ENCODE data around the gene RSF1. TPM values are rescaled to one million over a fixed set of nuclear protein-coding genes. Genes with fewer than 3 reads are reported as not detected.
"Not testable (repeated sequence)": the region's sequence is repeated elsewhere in the genome, so short reads cannot be mapped to it uniquely, and the experiment has no call there.

The RSF1 gene
- total RNA-seq, 1 donor from 2014 or later, result 40.2 TPM

DNA sequence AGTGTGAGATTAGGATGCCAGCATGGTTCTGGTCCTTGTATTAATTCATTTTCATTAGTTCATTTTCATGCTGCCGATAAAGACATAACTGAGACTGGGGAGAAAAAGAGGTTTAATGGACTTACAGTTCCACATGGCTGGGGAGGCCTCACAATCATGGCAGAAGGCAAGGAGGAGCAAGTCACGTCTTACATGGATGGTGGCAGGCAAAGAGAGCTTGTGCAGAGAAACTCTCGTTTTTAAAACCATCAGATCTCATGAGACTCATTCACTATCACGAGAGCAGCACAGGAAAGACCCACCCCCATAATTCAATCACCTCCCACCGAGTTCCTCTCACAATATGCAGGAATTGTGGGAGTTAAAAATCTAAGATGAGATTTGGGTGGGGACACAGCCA, 23.2 kb upstream of the RSF1 start:
- H3K9ac ChIP-seq (ENCODE audit: low read depth in 1 of 3, low read length in 3 of 3); H3K4me3 ChIP-seq (ENCODE audit: low read length in 3 of 3); H3K27ac ChIP-seq (ENCODE audit: low read depth, low read length); H3K9me3 ChIP-seq (ENCODE audit: control insufficient read depth in 3 of 3, low read length in 3 of 3); H3K4me1 ChIP-seq (ENCODE audit: control insufficient read depth in 3 of 3, insufficient read depth in 3 of 3, low read length in 3 of 3); H3K27me3 ChIP-seq (ENCODE audit: control insufficient read depth in 3 of 3, insufficient read depth in 3 of 3, low read length in 3 of 3): not testable (repeated sequence)
- peaks cover 20 to 63% (median 41%) of the 10 kb centered on the region in 3 donors for H3K36me3 ChIP-seq (ENCODE audit: control insufficient read depth in 3 of 3, insufficient read depth in 3 of 3, low read length in 3 of 3)

DNA sequence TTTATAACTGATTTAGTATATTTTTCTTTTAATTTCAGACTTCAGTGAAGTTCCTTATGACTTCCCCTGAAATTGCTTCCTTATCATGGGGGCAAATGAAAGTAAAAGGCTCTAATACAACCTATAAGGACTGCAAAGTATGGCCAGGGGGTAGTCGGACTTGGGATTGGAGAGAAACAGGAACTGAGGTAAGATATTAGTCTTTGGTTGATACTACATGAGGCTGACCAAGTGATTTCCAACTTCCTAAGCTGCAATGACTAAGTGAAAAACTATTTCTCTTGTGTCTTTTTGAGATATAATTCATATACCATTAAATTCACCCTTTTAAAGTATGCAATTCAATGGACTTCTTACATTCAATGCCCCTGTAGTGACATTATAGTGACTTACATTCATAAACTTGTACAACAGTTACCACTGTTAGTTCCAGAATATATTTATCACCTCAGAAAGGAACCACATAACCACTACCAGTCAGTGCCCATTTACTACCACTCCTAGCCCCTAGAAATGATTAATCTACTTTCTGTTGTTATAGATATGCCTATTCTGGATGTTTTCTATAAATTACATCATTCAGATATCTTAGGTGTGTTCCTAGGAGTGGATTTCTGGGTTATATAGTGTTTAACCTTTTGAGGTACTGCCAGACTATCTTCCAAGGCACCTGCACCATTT, 22.1 kb upstream of the RSF1 start:
- H3K9ac ChIP-seq (ENCODE audit: low read depth in 1 of 3, low read length in 3 of 3), result no peak overlapping the region
- no peak overlapping the region for H3K4me3 ChIP-seq (ENCODE audit: low read length in 3 of 3)
- no peaks in the 10 kb centered on the region for H3K9me3 ChIP-seq (ENCODE audit: control insufficient read depth in 3 of 3, low read length in 3 of 3)
- peaks cover 12 to 54% (median 41%) of the 10 kb centered on the region in 3 donors for H3K36me3 ChIP-seq (ENCODE audit: control insufficient read depth in 3 of 3, insufficient read depth in 3 of 3, low read length in 3 of 3)
- H3K27me3 ChIP-seq (ENCODE audit: control insufficient read depth in 3 of 3, insufficient read depth in 3 of 3, low read length in 3 of 3), result no peaks in the 10 kb centered on the region
- peaks cover 0 to 2% (median 0%) of the 10 kb centered on the region in 3 donors for H3K4me1 ChIP-seq (ENCODE audit: control insufficient read depth in 3 of 3, insufficient read depth in 3 of 3, low read length in 3 of 3)
- H3K27ac ChIP-seq (ENCODE audit: low read depth, low read length), result no peak overlapping the region

- Histone ChIP-seq H3K27ac (ENCODE audit: low read depth, low read length) (no peak overlapping the region), H3K4me1 (ENCODE audit: control insufficient read depth in 3 of 3, insufficient read depth in 3 of 3, low read length in 3 of 3) (no peaks in the 10 kb centered on the region), H3K36me3 (ENCODE audit: control insufficient read depth in 3 of 3, insufficient read depth in 3 of 3, low read length in 3 of 3) (peaks cover 0 to 10% (median 0%) of the 10 kb centered on the region in 3 donors), H3K4me3 (ENCODE audit: low read length in 3 of 3) (no peak overlapping the region), H3K9ac (ENCODE audit: low read depth in 1 of 3, low read length in 3 of 3) (no peak overlapping the region), H3K9me3 (ENCODE audit: control insufficient read depth in 3 of 3, low read length in 3 of 3) (no peaks in the 10 kb centered on the region), H3K27me3 (ENCODE audit: control insufficient read depth in 3 of 3, insufficient read depth in 3 of 3, low read length in 3 of 3) (no peaks in the 10 kb centered on the region)
These were observed 12.8 kb upstream of the RSF1 start for GRCh38 chr11:77833302-77833701.

GRCh38 chr11:77828926-77829325, 8.4 kb upstream of the RSF1 start:
- Histone ChIP-seq H3K36me3 (ENCODE audit: control insufficient read depth in 3 of 3, insufficient read depth in 3 of 3, low read length in 3 of 3) (peaks cover 0 to 9% (median 0%) of the 10 kb centered on the region in 3 donors), H3K4me1 (ENCODE audit: control insufficient read depth in 3 of 3, insufficient read depth in 3 of 3, low read length in 3 of 3) (peaks cover 0 to 4% (median 2%) of the 10 kb centered on the region in 3 donors), H3K9me3 (ENCODE audit: control insufficient read depth in 3 of 3, low read length in 3 of 3) (no peaks in the 10 kb centered on the region), H3K27me3 (ENCODE audit: control insufficient read depth in 3 of 3, insufficient read depth in 3 of 3, low read length in 3 of 3) (no peaks in the 10 kb centered on the region), H3K4me3 (ENCODE audit: low read length in 3 of 3) (no peak overlapping the region), H3K27ac (ENCODE audit: low read depth, low read length) (no peak overlapping the region), H3K9ac (ENCODE audit: low read depth in 1 of 3, low read length in 3 of 3) (no peak overlapping the region)

DNA sequence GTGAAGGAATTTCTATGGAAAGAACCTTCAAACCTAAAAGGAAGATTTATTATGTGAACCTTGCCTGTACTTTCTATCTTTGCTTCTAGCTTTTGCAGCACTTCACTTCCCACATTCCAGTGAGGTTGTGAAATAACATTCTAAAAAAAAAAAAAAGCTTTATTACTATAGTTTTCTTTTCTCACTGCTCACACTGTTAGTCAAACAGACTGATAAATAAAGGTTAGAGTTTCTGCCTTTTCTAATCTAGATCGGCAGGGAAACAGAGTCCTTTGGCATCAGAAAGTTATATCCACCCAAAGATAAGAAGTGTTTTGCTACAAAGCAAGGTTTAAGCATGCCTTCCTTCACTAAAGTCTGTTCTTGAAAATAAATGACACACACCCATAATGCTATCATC, 3.3 kb upstream of the RSF1 start:
- H3K4me3 ChIP-seq (ENCODE audit: low read length in 3 of 3), result peak overlapping the region; percentile 38 to 60 (median 57)
- peaks cover 0 to 2% (median 0%) of the 10 kb centered on the region in 3 donors for H3K36me3 ChIP-seq (ENCODE audit: control insufficient read depth in 3 of 3, insufficient read depth in 3 of 3, low read length in 3 of 3)
- no peaks in the 10 kb centered on the region for H3K9me3 ChIP-seq (ENCODE audit: control insufficient read depth in 3 of 3, low read length in 3 of 3)
- H3K27me3 ChIP-seq (ENCODE audit: control insufficient read depth in 3 of 3, insufficient read depth in 3 of 3, low read length in 3 of 3), result no peaks in the 10 kb centered on the region
- H3K4me1 ChIP-seq (ENCODE audit: control insufficient read depth in 3 of 3, insufficient read depth in 3 of 3, low read length in 3 of 3), result peaks cover 10 to 17% (median 14%) of the 10 kb centered on the region in 3 donors
- H3K9ac ChIP-seq (ENCODE audit: low read depth in 1 of 3, low read length in 3 of 3), result peak overlapping the region; percentile 12 to 68 (median 48)
- peak overlapping the region; percentile 85 for H3K27ac ChIP-seq (ENCODE audit: low read depth, low read length)

DNA sequence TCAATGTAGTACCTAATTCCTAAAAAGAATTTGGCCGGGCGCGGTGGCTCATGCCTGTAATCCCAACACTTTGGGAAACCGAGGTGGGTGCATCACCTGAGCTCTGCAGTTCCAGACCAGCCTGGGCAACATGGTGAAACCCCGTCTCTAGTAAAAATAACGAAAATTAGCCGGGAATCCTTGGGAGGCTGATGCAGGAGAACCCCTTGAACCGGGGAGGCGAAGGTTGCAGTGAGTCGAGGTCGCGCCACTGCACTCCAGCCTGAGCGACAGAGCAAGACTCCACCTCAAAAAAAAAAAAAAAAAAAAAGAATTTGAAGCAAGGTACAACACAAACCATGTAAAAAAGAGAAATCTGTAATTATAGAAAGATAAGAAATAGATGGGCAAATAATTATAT, 1.6 kb upstream of the RSF1 start:
- H3K27ac ChIP-seq (ENCODE audit: low read depth, low read length); H3K27me3 ChIP-seq (ENCODE audit: control insufficient read depth in 3 of 3, insufficient read depth in 3 of 3, low read length in 3 of 3); H3K36me3 ChIP-seq (ENCODE audit: control insufficient read depth in 3 of 3, insufficient read depth in 3 of 3, low read length in 3 of 3); H3K9me3 ChIP-seq (ENCODE audit: control insufficient read depth in 3 of 3, low read length in 3 of 3): not testable (repeated sequence)
- H3K4me3 ChIP-seq (ENCODE audit: low read length in 3 of 3), result peak overlapping the region; percentile 97 to 99 (median 98)
- peaks cover 18 to 29% (median 19%) of the 10 kb centered on the region in 3 donors for H3K4me1 ChIP-seq (ENCODE audit: control insufficient read depth in 3 of 3, insufficient read depth in 3 of 3, low read length in 3 of 3)
- H3K9ac ChIP-seq (ENCODE audit: low read depth in 1 of 3, low read length in 3 of 3), result peak overlapping the region; percentile 98

- Histone ChIP-seq H3K4me1 (ENCODE audit: control insufficient read depth in 3 of 3, insufficient read depth in 3 of 3, low read length in 3 of 3) (peaks cover 18 to 31% (median 19%) of the 10 kb centered on the region in 3 donors), H3K36me3 (ENCODE audit: control insufficient read depth in 3 of 3, insufficient read depth in 3 of 3, low read length in 3 of 3) (peaks cover 0 to 1% (median 0%) of the 10 kb centered on the region in 3 donors), H3K9ac (ENCODE audit: low read depth in 1 of 3, low read length in 3 of 3) (peak overlapping the region; percentile 98), H3K4me3 (ENCODE audit: low read length in 3 of 3) (peak overlapping the region; percentile 97 to 99 (median 98)), H3K27me3 (ENCODE audit: control insufficient read depth in 3 of 3, insufficient read depth in 3 of 3, low read length in 3 of 3) (no peaks in the 10 kb centered on the region), H3K9me3 (ENCODE audit: control insufficient read depth in 3 of 3, low read length in 3 of 3) (no peaks in the 10 kb centered on the region), H3K27ac (ENCODE audit: low read depth, low read length) (peak overlapping the region; percentile 93)
These were observed 878 bp upstream of the RSF1 start for GRCh38 chr11:77821349-77821851.

GRCh38 chr11:77819921-77820564, 479 bp downstream of the RSF1 start:
- Histone ChIP-seq H3K9ac (ENCODE audit: low read depth in 1 of 3, low read length in 3 of 3) (peak overlapping the region; percentile 88 to 95 (median 90)), H3K4me3 (ENCODE audit: low read length in 3 of 3) (peak overlapping the region; percentile 89 to 98 (median 93)), H3K9me3 (ENCODE audit: control insufficient read depth in 3 of 3, low read length in 3 of 3) (no peaks in the 10 kb centered on the region), H3K36me3 (ENCODE audit: control insufficient read depth in 3 of 3, insufficient read depth in 3 of 3, low read length in 3 of 3) (no peaks in the 10 kb centered on the region), H3K4me1 (ENCODE audit: control insufficient read depth in 3 of 3, insufficient read depth in 3 of 3, low read length in 3 of 3) (peaks cover 18 to 31% (median 20%) of the 10 kb centered on the region in 3 donors), H3K27me3 (ENCODE audit: control insufficient read depth in 3 of 3, insufficient read depth in 3 of 3, low read length in 3 of 3) (no peaks in the 10 kb centered on the region), H3K27ac (ENCODE audit: low read depth, low read length) (peak overlapping the region; percentile 93)

DNA sequence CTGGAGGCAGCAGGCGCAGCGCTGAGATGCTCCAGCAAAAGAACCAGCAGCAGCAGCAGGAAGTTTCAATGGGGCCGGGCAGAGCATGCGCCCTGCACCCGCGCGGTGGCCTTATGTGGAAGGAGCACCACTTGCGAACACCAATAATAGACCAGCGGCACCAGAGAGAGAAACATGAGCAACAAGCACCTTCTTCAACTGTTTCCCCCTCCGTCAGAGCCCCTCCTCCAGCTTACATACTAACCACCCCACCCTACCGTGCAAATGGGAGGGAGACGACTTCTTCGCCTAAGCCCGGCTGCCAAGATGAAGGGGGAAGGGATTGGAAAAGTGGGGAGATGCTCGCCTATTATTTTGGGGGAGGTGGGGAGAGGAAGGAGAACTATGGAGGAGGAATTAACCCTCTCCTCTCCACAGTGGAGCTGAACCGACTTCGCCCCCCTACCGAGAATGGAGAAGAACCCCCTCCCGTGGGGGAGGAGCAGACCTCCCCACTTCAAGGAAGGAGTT, 1.1 kb downstream of the RSF1 start:
- Histone ChIP-seq H3K4me3 (ENCODE audit: low read length in 3 of 3) (peak overlapping the region; percentile 89 to 98 (median 93)), H3K9me3 (ENCODE audit: control insufficient read depth in 3 of 3, low read length in 3 of 3) (no peaks in the 10 kb centered on the region), H3K27me3 (ENCODE audit: control insufficient read depth in 3 of 3, insufficient read depth in 3 of 3, low read length in 3 of 3) (no peaks in the 10 kb centered on the region), H3K9ac (ENCODE audit: low read depth in 1 of 3, low read length in 3 of 3) (peak overlapping the region; percentile 88 to 95 (median 90)), H3K27ac (ENCODE audit: low read depth, low read length) (peak overlapping the region; percentile 93), H3K36me3 (ENCODE audit: control insufficient read depth in 3 of 3, insufficient read depth in 3 of 3, low read length in 3 of 3) (no peaks in the 10 kb centered on the region), H3K4me1 (ENCODE audit: control insufficient read depth in 3 of 3, insufficient read depth in 3 of 3, low read length in 3 of 3) (peaks cover 15 to 31% (median 20%) of the 10 kb centered on the region in 3 donors)

GRCh38 chr11:77815459-77815858, 5.1 kb downstream of the RSF1 start:
- Histone ChIP-seq H3K27ac (ENCODE audit: low read depth, low read length) (no peak overlapping the region), H3K9ac (ENCODE audit: low read depth in 1 of 3, low read length in 3 of 3) (no peak overlapping the region), H3K9me3 (ENCODE audit: control insufficient read depth in 3 of 3, low read length in 3 of 3) (no peaks in the 10 kb centered on the region), H3K36me3 (ENCODE audit: control insufficient read depth in 3 of 3, insufficient read depth in 3 of 3, low read length in 3 of 3) (peaks cover 0 to 4% (median 4%) of the 10 kb centered on the region in 3 donors), H3K4me1 (ENCODE audit: control insufficient read depth in 3 of 3, insufficient read depth in 3 of 3, low read length in 3 of 3) (peaks cover 10 to 23% (median 16%) of the 10 kb centered on the region in 3 donors), H3K27me3 (ENCODE audit: control insufficient read depth in 3 of 3, insufficient read depth in 3 of 3, low read length in 3 of 3) (no peaks in the 10 kb centered on the region), H3K4me3 (ENCODE audit: low read length in 3 of 3) (no peak overlapping the region)
